Stimulated activated CD8-positive, alpha-beta memory T cell treated with anti-CD3 and anti-CD28 coated beads, Interleukin-15, amount 100 ng/mL, for 1 hour (primary cell): ENCODE measurements around the gene NUP42.

Source experiments
- DNase-seq: peaks from one replicate; pipeline ENCODE4 v3.0.0-alpha.2; 2020; ENCODE audit warnings: low read depth

The NUP42 gene

DNA sequence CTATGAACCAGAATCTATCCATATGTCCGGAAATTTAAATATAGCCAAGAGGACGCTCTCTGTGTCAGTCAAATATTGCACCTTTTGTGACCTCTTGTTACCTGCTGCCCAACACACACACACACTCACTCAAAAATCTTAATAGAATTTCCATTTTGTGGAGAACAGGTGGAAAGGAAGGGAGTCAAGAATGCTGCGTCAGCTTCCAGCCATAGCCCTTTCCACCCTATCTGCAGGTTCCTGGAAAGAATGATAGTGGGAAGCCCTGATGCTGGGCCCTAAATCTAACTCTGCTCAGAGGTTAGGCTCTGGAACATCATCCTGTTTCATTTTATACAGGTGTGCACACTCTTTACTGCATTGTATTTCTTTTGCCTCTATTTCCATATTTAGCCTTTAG lies 55.2 kb downstream of the NUP42 start:
- no peak for DNase-seq

DNA sequence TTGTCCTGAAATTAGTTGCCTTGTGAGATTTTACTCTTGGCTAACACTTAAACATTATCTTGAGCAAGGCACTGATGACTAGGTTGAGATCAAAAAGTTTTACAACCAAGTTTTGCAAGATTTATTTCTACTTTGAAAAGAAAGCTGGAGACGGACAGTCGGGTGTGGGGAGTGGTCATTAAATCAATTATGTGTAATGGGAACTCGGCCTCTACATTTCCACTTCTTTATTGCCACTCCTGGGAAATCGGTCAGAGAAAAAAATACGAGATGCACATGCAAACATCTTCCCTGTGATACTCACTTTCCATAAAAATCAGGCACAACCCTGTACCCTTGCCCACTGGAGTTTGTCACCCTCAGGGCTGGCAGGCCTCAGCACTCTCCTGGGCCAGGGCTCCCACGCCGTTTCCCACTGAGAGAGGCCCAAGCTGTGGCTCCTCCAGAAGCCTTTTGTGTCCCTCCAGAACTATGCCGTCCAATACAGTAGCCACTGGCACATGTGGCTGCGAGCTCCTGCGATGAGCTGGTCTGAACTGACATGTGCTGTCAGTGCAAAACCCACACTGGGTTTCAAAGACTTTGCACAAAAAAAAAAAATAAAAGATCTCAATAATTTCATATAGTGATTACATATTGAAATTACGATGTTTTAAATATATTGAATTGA lies 57.3 kb downstream of the NUP42 start:
- no peak for DNase-seq

DNA sequence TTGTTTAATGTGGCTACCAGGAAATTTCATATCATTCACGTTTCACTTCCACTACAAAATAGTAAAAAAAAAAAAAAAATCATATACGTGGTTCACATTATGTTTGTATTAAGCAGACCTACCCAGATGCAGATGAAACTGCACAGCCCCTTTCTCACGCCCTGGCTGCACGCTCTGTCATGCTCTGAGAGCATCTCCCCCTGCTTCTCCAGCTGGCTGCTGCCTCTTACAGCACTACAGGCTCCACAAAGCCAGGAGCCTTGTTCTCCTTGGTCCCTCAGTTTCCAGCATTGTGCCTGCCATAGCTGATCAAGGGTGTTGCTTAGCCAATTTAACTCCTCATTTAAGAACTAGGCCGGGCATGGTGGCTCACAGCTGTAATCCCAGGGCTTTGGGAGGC lies 57.9 kb downstream of the NUP42 start:
- no peak for DNase-seq

DNA sequence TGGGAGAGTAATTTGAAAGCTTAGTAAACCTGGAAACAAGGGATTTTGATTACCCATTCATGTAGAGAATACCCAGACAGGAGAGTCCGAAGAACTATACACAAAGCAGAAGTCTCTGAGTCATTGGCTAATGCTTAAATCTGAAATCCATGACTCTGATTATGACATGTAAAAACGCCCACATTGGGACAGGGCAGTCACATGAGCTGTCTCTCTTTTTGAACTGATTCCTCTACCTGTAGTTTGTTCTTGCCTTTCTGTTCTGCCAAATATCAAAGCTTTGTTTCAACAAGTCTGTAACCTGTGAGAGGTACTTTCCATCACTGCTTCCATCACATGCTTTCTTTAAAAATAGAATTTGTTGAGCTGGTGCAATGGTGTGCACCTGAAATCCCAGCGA lies 60.5 kb downstream of the NUP42 start:
- DNase-seq = no peak

DNA sequence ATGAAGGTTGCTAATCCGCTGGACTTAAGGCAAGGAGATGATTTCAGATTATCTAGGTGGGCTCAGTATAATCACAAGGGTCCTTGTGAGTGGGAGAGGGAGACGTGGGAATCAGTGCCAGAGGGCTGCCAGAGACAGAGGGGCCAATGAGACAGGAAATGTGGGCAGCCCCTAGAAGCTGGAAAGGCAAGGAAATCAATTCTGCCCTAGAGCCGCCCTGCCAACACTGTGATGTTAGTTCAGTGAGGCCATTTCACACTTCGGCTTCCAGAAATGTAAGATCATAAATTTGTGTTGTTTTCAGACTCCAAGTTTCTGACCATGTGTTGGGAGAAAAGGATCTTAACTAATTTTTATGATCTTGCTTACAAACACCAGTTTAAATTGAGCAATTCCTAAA lies 61.1 kb downstream of the NUP42 start:
- DNase-seq = no peak

DNA sequence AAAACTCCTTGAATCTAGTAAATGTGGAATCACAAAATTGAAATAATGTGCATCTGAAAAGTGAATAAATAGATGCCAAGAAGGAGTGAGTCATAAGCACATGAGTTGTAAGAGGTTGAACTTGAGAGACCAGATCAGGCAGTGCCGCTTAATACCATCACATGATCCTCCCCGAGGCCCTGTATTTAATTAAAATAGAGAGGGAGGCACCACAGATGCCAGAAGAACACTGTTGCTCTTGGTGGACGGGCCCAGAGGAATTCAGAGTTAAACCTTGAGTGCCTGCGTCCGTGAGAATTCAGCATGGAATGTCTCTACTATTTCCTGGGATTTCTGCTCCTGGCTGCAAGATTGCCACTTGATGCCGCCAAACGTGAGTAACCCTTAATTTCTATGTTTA lies 64.7 kb downstream of the NUP42 start, which contains the start of gene GPNMB:
Gene GPNMB, plus strand, starts transcription at position 221 of the 400 bp plus-strand sequence. Its CDS starts 83 bp downstream, at position 304.
- no peak for DNase-seq

DNA sequence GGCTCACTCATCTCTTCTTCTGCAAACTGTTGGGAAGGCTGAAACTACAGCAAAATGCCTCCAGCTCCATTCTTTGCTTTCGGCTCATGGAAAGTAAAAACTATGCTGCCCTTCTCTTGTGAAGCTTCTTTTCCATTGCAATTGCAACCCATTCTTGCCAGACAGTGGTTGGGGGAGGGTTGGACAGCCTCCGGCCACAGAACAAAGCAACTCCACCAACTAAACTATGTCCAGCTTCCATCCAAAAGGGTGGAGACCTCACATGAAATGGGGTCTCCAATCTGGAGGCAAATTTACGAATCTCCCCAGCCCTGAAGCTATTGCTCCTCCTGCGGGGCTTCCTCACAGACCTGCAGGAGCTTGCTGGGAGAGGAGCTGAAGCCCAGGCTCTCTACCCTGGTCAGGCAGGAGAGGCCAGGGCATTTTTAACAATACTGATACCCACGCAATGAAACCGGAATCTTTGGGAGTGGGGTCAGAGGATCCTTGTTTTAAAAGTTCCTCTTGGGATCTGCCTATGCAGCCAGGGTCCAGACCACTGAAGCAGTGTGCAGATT lies 65.3 kb downstream of the NUP42 start:
- DNase-seq = no peak

DNA sequence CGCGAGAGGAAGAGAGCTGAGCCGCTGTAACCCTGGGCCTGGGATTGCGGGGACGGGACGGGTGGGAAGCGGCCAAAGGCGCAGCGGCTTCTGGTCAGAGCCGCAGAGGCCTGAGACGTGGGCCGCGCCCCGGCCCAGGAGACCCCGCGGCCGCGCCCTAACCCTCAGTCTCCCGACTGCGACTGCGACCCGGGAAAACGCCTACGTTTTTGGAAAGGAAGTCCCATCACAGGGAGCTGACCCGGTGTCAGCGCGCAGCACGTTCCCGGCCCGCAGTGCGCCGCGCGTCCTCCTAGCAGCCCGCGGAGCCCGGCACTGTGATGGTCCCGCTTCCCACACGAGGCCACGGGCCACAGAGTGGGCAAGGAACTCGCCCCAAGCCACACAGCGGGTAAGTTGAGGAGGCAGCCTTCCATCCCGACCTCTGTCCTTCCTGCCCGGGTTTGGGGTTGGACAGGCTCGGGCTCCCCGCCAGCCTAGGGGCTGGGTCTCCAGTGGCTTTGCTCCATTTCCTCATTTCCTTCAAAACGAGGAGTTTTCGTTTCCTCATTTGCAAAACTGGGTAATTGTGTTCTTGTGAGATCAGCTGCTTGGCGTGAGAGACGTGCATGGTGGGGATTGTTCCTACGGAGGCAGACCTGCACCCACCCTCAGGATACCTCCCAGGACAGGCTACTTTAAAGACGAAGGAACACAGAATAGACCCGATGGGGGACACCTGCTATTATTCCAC lies 65.9 kb downstream of the NUP42 start:
- no peak for DNase-seq

DNA sequence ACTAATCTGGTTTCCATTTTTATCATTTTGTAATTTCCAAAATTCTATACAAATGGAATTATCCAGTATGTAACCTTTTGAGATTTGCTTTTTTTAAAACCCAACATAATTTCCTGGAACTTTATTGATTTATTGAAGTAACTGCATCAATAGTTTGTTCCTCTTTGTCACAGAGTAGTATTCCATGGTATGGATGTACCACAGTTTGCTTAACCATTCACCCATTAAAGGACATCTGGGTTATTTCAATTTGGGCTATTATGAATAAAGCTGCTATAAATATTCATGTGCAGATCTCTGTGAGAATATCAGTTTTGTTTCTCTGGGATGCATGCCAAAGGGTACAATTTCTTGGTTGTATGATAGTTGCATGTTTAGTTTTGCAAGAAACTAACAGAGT lies 67.6 kb downstream of the NUP42 start:
- DNase-seq = no peak
